ENCODE results near the gene OPRL1. TPM values are rescaled to one million over a fixed set of nuclear protein-coding genes. Genes with fewer than 3 reads are reported as not detected.

Gene OPRL1
- total and polyA plus RNA-seq, 7 experiments from 2014 or later = 0.18 to 6.1 (median 1.1) TPM

DNA sequence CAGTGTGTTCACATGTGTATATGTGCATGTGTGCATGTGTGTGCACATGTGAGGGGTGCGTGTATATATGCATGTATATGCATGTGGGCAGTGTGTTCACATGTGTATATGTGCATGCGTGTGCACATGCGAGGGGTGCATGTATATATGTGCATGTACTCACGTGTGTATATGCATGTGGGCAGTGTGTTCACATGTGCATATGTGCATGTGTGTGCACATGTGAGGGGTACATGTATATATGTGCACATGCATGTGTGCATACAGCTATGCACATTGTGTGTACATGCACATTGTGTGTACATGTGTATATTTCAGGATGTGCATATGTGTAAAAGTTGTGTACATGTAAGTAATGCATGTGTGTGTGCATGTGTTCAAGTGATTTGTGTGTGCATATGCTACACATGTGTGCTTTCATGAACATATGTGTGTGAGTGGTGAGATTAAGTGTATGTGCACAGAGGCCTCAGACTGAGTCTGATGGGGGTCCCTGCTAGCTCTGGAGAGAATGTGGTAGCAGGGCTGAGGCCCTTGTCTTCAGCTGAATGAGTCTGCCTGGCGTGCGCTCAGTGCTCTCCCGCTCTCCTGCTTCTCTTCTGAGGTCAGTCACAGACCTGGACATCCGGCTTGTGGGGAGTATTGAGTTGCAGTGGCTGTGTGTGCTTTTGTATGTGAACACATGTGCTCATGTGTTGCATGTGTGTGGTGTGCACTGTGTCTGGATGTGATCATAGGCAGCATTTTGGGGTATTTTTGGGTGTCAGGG is 64.4 kb downstream of the OPRL1 start:
- CTCF ChIA-PET = no interaction called here
- no peak overlapping the region for H3K27ac Mint-ChIP-seq
- Histone ChIP-seq H3K27ac (ENCODE audit: low read depth, low read length) (no peak overlapping the region), H3K4me1 (ENCODE audit: control insufficient read depth in 2 of 2, insufficient read depth in 2 of 2, low read length in 2 of 2) (no peaks in the 10 kb centered on the region), H3K4me3 (ENCODE audit: low read length) (no peak overlapping the region), H3K27me3 (ENCODE audit: control insufficient read depth in 2 of 2, insufficient read depth in 2 of 2, low read length in 2 of 2) (no peaks in the 10 kb centered on the region), H3K36me3 (ENCODE audit: control insufficient read depth in 2 of 3, insufficient read depth in 3 of 3, low read length in 3 of 3) (no peaks in the 10 kb centered on the region), H3K9me3 (ENCODE audit: control insufficient read depth in 2 of 3, low read length in 3 of 3) (peaks cover 0 to 11% (median 0%) of the 10 kb centered on the region in 3 experiments)
- no peak for ATAC-seq
- intact Hi-C loops (cut with micrococcal nuclease) = no loop called here
- H3K4me3 Mint-ChIP-seq = no peak overlapping the region
- peaks cover 4 to 19% (median 10%) of the 10 kb centered on the region in 11 donors for H3K9me3 Mint-ChIP-seq
- peaks cover 0 to 3% (median 0%) of the 10 kb centered on the region in 7 donors for H3K4me1 Mint-ChIP-seq
- peaks cover 0 to 12% (median 0%) of the 10 kb centered on the region in 5 donors for H3K27me3 Mint-ChIP-seq
- POLR2A ChIA-PET = no interaction called here
- H3K36me3 Mint-ChIP-seq = peaks cover 0 to 10% (median 0%) of the 10 kb centered on the region in 5 donors
- DNase-seq = no peak

DNA sequence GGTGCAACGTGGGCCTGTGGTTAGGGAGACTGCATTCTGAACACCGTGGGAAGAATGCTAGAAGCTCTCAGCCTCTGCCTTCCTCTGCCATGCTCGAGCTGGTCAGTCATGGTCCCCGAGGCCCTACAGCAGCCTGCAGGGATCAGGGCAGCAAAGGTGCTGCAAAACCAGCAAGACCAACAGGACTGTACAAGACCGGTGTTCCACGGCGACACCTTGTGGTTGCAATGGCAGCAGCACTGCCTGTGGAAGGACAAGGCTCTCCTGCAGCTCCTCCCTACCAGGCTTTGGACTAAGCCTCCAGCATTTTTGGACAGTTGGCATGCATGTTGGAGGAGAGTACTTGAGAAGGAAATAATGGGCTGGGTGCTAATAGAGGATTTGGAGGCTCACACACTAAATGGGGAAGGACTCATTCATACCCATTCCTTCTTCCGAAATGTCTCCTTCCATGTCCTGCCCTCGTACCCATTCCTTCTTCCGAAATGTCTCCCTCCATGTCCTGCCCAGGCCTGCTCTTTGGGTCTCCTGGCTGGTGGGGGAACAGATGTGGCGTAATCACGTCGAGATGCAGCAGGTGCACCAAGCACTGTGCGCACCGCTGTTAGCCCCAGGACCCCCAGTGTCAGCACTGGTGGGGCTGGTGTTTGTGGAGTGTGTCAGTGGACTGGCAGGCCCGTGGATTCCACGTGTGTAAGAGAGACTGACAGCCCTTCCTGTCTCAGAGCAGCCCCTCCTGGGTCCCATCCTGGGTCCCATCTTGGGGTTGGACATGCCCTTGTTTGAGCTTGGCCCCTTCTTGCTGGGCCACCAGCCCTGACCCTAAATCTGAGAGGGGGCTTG is 65.8 kb downstream of the OPRL1 start:
- no peaks in the 10 kb centered on the region for H3K27me3 ChIP-seq (ENCODE audit: control insufficient read depth in 2 of 2, insufficient read depth in 2 of 2, low read length in 2 of 2)
- no peaks in the 10 kb centered on the region for H3K36me3 ChIP-seq (ENCODE audit: control insufficient read depth in 2 of 3, insufficient read depth in 3 of 3, low read length in 3 of 3)
- CTCF ChIA-PET = no interaction called here
- H3K4me1 Mint-ChIP-seq = peaks cover 0 to 4% (median 0%) of the 10 kb centered on the region in 7 donors
- H3K27me3 Mint-ChIP-seq = peaks cover 0 to 7% (median 0%) of the 10 kb centered on the region in 5 donors
- POLR2A ChIA-PET = no interaction called here
- no peak overlapping the region for H3K4me3 Mint-ChIP-seq
- no peak overlapping the region for H3K27ac ChIP-seq (ENCODE audit: low read depth, low read length)
- H3K27ac Mint-ChIP-seq = no peak overlapping the region
- H3K9me3 Mint-ChIP-seq = peaks cover 4 to 19% (median 10%) of the 10 kb centered on the region in 11 donors
- H3K36me3 Mint-ChIP-seq = peaks cover 0 to 10% (median 0%) of the 10 kb centered on the region in 5 donors
- peaks cover 0 to 11% (median 0%) of the 10 kb centered on the region in 3 experiments for H3K9me3 ChIP-seq (ENCODE audit: control insufficient read depth in 2 of 3, low read length in 3 of 3)
- DNase-seq = no peak
- ATAC-seq = no peak
- intact Hi-C loops (cut with micrococcal nuclease) = loop anchor here in 1 of 2 donors (5.0 kb wide), 1 partner anchor 1088 kb away; no protein-coding TSS in a partner anchor
- no peaks in the 10 kb centered on the region for H3K4me1 ChIP-seq (ENCODE audit: control insufficient read depth in 2 of 2, insufficient read depth in 2 of 2, low read length in 2 of 2)
- no peak overlapping the region for H3K4me3 ChIP-seq (ENCODE audit: low read length)

DNA sequence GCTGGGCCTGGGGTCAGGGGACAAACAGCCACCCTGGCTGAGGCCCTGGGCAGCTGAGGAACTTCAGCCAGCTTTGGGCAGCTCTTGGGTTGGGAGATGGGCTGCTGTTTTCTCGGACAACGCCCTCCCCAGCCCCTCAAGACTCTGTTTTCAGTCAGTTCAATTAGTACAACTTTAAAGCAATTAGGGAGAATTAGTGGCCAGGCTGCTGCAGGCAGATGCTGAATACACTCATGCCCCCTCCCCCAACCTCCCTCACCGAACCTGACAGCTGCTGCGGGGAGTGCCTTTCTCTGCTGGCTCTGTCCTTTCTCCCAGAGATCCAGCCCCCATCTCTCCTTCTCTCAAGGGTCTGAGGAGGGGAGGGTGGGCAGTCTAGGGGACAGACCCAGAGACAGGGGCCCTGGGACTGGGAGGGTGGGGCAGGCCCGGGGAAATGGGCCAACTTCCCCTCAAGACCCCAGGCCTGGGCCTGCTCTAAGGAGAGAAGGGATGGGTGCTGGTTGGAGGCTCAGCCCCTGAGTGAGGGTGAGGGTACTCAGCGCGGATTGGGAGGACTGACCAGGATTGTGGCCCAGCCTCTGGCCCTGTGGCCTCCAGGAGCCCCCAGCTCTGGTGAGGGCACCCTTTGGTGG is 66.5 kb downstream of the OPRL1 start:
- intact Hi-C loops (cut with micrococcal nuclease) = loop anchor here in 1 of 2 donors (5.0 kb wide), 1 partner anchor 1089 kb away; no protein-coding TSS in a partner anchor
- POLR2A ChIA-PET = no interaction called here
- ATAC-seq (no peak), DNase-seq (no peak)
- no peak overlapping the region for H3K27ac ChIP-seq (ENCODE audit: low read depth, low read length)
- Mint-ChIP-seq H3K9me3 (peaks cover 4 to 19% (median 10%) of the 10 kb centered on the region in 11 donors), H3K27me3 (peaks cover 0 to 4% (median 0%) of the 10 kb centered on the region in 5 donors), H3K36me3 (peaks cover 0 to 10% (median 0%) of the 10 kb centered on the region in 5 donors), H3K4me3 (no peak overlapping the region), H3K27ac (no peak overlapping the region), H3K4me1 (peaks cover 0 to 5% (median 0%) of the 10 kb centered on the region in 7 donors)
- no peak overlapping the region for H3K4me3 ChIP-seq (ENCODE audit: low read length)
- H3K4me1 ChIP-seq (ENCODE audit: control insufficient read depth in 2 of 2, insufficient read depth in 2 of 2, low read length in 2 of 2) = no peaks in the 10 kb centered on the region
- H3K27me3 ChIP-seq (ENCODE audit: control insufficient read depth in 2 of 2, insufficient read depth in 2 of 2, low read length in 2 of 2) = no peaks in the 10 kb centered on the region
- H3K36me3 ChIP-seq (ENCODE audit: control insufficient read depth in 2 of 3, insufficient read depth in 3 of 3, low read length in 3 of 3) = no peaks in the 10 kb centered on the region
- CTCF ChIA-PET = no interaction called here
- peaks cover 0 to 11% (median 0%) of the 10 kb centered on the region in 3 experiments for H3K9me3 ChIP-seq (ENCODE audit: control insufficient read depth in 2 of 3, low read length in 3 of 3)

DNA sequence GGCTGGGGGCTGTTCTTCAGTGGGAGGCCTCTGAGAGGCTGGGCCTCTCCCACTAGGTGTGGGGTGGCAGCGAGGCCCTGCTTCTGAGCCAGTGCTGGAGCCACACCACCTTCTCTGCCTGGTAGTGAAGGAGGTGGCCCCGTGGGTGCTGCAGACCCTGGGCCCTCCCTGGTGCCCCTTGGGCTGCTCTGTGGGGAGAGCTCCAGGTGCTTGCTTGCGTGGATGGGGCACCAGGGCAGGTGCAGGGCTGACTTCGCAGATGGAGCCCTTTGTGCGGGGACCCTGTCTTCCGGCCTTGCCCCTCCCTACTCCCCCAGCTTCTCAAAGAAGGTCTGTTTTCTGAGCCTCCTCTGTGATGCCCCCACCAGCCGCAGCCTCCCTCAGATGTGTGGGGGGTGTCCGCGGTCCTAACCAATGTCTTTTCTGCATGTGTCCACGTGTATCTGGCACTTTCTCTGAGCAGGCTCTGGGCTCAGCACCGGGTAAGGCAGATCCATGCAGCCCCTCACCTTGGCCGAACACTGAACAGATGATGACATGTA is 67.1 kb downstream of the OPRL1 start:
- peaks cover 0 to 3% (median 0%) of the 10 kb centered on the region in 5 donors for H3K27me3 Mint-ChIP-seq
- ATAC-seq (no peak), DNase-seq (no peak)
- peaks cover 4 to 19% (median 10%) of the 10 kb centered on the region in 11 donors for H3K9me3 Mint-ChIP-seq
- Histone ChIP-seq H3K4me3 (ENCODE audit: low read length) (no peak overlapping the region), H3K9me3 (ENCODE audit: control insufficient read depth in 2 of 3, low read length in 3 of 3) (peaks cover 0 to 11% (median 0%) of the 10 kb centered on the region in 3 experiments), H3K36me3 (ENCODE audit: control insufficient read depth in 2 of 3, insufficient read depth in 3 of 3, low read length in 3 of 3) (no peaks in the 10 kb centered on the region), H3K27me3 (ENCODE audit: control insufficient read depth in 2 of 2, insufficient read depth in 2 of 2, low read length in 2 of 2) (no peaks in the 10 kb centered on the region), H3K27ac (ENCODE audit: low read depth, low read length) (no peak overlapping the region), H3K4me1 (ENCODE audit: control insufficient read depth in 2 of 2, insufficient read depth in 2 of 2, low read length in 2 of 2) (no peaks in the 10 kb centered on the region)
- peaks cover 0 to 10% (median 0%) of the 10 kb centered on the region in 5 donors for H3K36me3 Mint-ChIP-seq
- intact Hi-C loops (cut with micrococcal nuclease) = loop anchor here in 1 of 2 donors (5.0 kb wide), 1 partner anchor 1090 kb away; no protein-coding TSS in a partner anchor
- CTCF ChIA-PET = no interaction called here
- no peak overlapping the region for H3K27ac Mint-ChIP-seq
- POLR2A ChIA-PET = no interaction called here
- H3K4me3 Mint-ChIP-seq = no peak overlapping the region
- H3K4me1 Mint-ChIP-seq = peaks cover 0 to 5% (median 0%) of the 10 kb centered on the region in 7 donors

DNA sequence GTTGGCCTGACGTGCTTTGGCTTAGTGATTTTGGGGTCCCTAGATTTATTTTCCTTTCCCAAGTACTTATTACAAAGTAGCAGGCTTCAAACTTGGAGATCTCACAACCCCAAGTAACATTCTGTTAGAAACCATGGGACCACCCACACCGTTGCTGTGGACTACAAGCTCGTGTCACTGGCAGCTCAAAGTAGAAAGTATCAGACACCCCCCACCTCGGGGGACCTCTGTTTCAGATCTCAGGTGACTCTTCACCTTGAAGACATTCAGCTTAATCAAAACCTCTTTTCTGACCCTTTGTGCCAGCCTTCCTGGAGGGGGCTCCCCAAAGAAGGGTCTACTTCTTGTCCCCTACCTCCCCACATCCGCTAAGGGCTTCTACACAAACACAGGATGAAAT is 68.7 kb downstream of the OPRL1 start:
- Histone ChIP-seq H3K27me3 (ENCODE audit: control insufficient read depth in 2 of 2, insufficient read depth in 2 of 2, low read length in 2 of 2) (no peaks in the 10 kb centered on the region), H3K27ac (ENCODE audit: low read depth, low read length) (no peak overlapping the region), H3K4me1 (ENCODE audit: control insufficient read depth in 2 of 2, insufficient read depth in 2 of 2, low read length in 2 of 2) (no peaks in the 10 kb centered on the region), H3K4me3 (ENCODE audit: low read length) (no peak overlapping the region), H3K36me3 (ENCODE audit: control insufficient read depth in 2 of 3, insufficient read depth in 3 of 3, low read length in 3 of 3) (no peaks in the 10 kb centered on the region), H3K9me3 (ENCODE audit: control insufficient read depth in 2 of 3, low read length in 3 of 3) (peaks cover 0 to 11% (median 0%) of the 10 kb centered on the region in 3 experiments)
- intact Hi-C loops (cut with micrococcal nuclease) = loop anchor here in 1 of 2 donors (5.0 kb wide), 1 partner anchor 1091 kb away; no protein-coding TSS in a partner anchor
- Mint-ChIP-seq H3K4me3 (no peak overlapping the region), H3K36me3 (peaks cover 0 to 10% (median 0%) of the 10 kb centered on the region in 5 donors), H3K9me3 (peaks cover 4 to 18% (median 10%) of the 10 kb centered on the region in 11 donors), H3K27ac (no peak overlapping the region), H3K4me1 (peaks cover 0 to 1% (median 0%) of the 10 kb centered on the region in 7 donors), H3K27me3 (peaks cover 0 to 2% (median 0%) of the 10 kb centered on the region in 5 donors)
- ATAC-seq (no peak), DNase-seq (no peak)
- CTCF ChIA-PET = no interaction called here
- POLR2A ChIA-PET = no interaction called here

DNA sequence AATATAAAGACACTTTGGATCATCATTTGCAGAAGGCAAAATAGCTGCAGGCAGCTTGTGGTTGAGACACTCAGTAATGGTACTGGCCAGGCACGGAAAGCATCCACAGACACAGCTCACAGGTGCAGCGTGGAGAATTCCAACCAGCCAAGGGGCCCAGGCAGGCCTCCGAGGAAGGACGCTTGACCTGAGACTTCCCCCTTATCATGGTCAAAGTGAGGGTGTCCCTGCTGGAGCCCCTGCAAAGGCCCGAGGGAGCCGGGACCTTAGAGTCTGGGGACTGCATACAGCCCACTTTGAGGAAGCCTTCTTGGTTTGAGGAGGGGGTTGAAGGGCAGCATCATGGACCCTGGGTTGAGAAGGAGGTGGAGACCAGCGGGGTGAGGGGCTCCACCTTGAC is 69.3 kb downstream of the OPRL1 start:
- H3K4me3 ChIP-seq (ENCODE audit: low read length) = no peak overlapping the region
- no peaks in the 10 kb centered on the region for H3K27me3 ChIP-seq (ENCODE audit: control insufficient read depth in 2 of 2, insufficient read depth in 2 of 2, low read length in 2 of 2)
- ChIA-PET POLR2A (no interaction called here), CTCF (no interaction called here)
- DNase-seq (no peak), ATAC-seq (no peak)
- peaks cover 0 to 10% (median 0%) of the 10 kb centered on the region in 5 donors for H3K36me3 Mint-ChIP-seq
- H3K9me3 Mint-ChIP-seq = peaks cover 3 to 14% (median 10%) of the 10 kb centered on the region in 11 donors
- peaks cover 0 to 2% (median 0%) of the 10 kb centered on the region in 5 donors for H3K27me3 Mint-ChIP-seq
- peaks cover 0 to 11% (median 0%) of the 10 kb centered on the region in 3 experiments for H3K9me3 ChIP-seq (ENCODE audit: control insufficient read depth in 2 of 3, low read length in 3 of 3)
- H3K27ac ChIP-seq (ENCODE audit: low read depth, low read length) = no peak overlapping the region
- peaks cover 0 to 1% (median 0%) of the 10 kb centered on the region in 7 donors for H3K4me1 Mint-ChIP-seq
- intact Hi-C loops (cut with micrococcal nuclease) = loop anchor here in 1 of 2 donors (5.0 kb wide), 1 partner anchor 1092 kb away; no protein-coding TSS in a partner anchor
- no peaks in the 10 kb centered on the region for H3K36me3 ChIP-seq (ENCODE audit: control insufficient read depth in 2 of 3, insufficient read depth in 3 of 3, low read length in 3 of 3)
- H3K4me1 ChIP-seq (ENCODE audit: control insufficient read depth in 2 of 2, insufficient read depth in 2 of 2, low read length in 2 of 2) = no peaks in the 10 kb centered on the region
- no peak overlapping the region for H3K4me3 Mint-ChIP-seq
- H3K27ac Mint-ChIP-seq = no peak overlapping the region
